HG03521 (cell line): ENCODE data around the gene ELF1.
"Not testable (repeated sequence)": the region's sequence is repeated elsewhere in the genome, so short reads cannot be mapped to it uniquely, and the experiment has no call there.

Experiments
- ATAC-seq: cut with Tn5 transposase; IDR thresholded peaks from one replicate; pipeline ENCODE4 v1.9.1; 2021; ENCODE audit warnings: mild to moderate bottlenecking, moderate library complexity; ENCODE audit not compliant: unreplicated experiment

ELF1 gene

DNA sequence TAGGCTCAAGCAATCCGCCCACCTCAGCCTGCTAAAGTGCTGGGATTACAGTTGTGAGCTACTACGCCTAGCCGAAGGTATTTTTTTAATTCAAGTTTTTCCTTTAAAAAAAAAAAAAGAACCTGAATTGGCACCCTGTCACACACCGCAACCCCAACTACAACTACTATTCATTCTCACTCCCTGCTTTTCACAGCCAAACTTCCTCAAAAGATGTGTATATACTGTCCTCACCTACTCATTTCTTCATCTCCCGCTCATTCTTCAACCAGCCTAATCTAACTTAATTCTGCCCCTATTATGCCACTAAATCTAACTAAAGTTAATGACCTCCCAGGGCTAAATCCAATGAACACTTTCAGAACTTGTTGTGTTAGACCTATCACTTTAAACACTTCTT, 29.5 kb upstream of the ELF1 start:
- ATAC-seq = no peak

DNA sequence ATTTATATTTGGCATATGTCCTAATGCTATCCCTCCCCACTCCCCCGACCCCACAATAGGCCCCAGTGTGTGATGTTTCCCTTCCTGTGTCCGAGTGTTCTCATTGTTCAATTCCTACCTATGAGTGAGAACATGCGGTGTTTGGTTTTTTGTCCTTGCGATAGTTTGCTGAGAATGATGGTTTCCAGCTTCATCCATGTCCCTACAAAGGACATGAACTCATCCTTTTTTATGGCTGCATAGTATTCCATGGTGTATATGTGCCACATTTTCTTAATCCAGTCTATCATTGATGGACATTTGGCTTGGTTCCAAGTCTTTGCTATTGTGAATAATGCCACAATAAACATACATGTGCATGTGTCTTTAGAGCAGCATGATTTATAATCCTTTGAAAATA, 23.3 kb upstream of the ELF1 start:
- not testable (repeated sequence) for ATAC-seq

GRCh38 chr13:41040584-41041334, 21.6 kb upstream of the ELF1 start:
- no peak for ATAC-seq

DNA sequence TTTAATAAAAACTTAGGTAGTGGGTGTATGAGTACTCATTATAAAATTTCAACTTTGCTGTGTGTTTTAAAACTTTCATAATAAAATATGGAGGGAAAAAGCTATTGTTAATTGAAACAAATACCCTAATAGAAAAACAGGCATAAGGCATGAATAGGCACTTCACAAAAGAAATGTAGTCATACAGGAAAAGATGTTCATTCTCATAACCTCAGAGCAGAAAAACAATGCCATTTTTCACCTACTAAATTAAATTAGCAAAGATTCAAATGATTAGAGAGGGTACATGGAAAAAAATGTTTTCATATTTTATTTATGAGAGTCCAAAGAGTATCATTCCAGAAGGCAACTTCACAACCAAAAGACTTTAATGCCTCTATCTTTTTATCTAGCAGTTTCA, 20.6 kb upstream of the ELF1 start:
- no peak for ATAC-seq

DNA sequence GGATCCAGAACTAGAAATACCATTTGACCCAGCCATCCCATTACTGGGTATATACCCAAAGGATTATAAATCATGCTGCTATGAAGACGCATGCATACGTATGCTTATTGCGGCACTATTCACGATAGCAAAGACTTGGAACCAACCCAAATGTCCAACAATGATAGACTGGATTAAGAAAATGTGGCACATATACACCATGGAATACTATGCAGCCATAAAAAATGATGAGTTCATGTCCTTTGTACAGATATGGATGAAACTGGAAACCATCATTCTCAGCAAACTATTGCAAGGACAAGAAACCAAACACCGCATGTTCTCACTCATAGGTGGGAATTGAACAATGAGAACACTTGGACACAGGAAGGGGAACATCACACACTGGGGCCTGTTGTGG, 17.4 kb upstream of the ELF1 start:
- not testable (repeated sequence) for ATAC-seq

DNA sequence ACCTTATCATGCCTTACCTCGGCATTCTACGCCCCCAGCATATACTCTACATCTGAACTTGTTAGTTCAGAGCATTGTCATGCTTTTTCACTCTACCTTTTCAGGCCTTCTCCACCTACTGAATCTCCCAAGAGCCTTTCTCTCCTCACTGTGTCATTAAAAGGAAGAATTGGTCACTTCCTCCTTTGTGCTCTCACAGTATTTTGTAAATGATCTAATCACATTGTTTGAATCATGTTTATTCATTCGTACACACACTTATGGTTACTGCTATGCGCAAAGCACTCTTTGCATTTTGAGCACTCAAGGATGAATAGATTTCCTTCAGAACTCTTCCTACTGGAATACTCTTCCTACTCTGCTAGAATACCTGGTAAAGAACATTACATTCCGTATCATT, 15.8 kb upstream of the ELF1 start:
- ATAC-seq = no peak

DNA sequence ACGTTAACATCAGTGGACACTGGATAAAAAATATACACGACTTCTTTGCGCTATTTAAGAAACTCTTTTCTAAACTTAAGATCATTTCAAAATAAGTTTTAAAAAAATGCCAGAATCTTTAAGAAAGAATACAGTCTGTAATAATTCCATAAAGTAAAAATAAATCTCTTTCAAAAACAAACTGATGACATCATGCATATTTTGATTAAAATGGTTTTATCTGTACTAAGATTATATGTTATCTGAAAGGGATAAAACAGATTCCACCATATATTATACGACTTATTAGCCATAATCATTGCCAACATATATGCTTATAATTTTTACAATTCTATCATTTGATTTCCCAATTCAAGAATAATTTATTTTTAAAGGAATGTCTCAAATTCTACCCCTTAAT, 15.3 kb upstream of the ELF1 start:
- no peak for ATAC-seq

DNA sequence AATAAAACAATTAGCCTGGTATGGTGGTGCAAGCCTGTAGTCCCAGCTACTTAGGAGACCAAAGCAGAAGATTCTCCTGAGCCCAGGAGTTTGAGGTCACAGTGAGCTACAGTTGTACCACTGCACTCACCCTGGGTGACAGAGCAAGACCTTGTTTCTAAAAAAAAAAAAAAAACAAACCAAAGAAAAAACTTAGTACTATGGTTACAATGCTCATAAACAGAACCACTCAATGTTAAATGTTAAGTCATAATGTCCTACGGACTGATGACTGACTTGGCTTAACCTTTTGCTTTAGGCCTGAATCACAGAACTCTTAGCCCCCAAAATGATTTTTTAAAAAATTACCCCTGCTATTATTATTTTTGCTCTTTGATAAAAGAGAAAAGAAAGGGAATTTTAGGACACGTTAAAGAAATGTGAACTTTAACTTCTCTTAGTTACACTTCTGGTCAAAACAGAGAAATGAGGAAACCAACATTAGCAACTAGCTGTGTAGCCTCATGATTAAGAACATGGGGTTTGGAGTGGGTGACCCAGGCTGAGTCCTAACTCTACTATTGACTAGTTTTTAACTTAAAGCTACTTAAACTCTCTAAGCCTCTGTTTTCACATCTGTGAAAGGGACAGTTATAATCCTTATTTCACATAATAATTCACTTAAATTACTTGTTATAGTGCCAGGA, 13.7 kb upstream of the ELF1 start:
- ATAC-seq = no peak

DNA sequence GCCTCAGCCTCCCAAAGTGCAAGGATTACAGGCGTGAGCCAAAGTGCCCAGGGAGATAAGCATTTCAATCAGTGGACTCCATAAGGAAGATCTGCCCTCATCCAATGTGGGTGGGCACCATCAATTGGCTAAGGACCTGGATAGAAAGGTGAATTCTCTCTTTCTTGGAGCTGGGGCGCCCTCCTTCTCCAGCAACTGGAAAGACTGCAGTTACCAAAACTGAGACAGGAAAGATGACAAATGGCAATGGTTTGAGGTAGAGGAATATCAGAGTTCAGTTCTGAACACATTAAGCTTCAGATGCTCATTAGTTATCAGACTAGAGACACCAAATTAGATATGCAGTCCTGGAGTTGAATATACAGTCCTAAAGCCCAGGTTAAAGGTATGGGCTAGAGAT, 10.5 kb upstream of the ELF1 start:
- no peak for ATAC-seq

- ATAC-seq = no peak
Observed at GRCh38 chr13:41028051-41028450, 8.9 kb upstream of the ELF1 start.

DNA sequence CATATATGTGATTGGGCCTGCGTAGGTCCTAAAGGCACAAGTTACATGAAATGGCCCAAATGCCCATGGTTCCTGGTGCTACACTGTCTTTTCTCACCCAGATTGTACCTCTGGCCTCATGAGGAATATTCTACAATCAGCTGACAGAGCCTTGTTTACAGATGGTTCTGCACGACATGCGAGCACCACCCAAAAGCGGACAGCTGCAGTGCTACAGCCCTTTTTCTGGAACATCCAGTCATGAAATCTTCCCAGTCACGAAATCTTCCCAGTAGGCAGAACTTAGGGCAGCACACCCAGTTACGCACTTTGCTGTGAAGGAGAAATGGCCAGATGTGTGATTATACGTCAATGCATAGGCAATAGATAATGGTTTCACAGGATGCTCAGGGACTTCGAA, 7.7 kb upstream of the ELF1 start:
- ATAC-seq = no peak

GRCh38 chr13:41025518-41025917, 6.4 kb upstream of the ELF1 start:
- ATAC-seq = no peak

- ATAC-seq = no peak
Observed at GRCh38 chr13:41019578-41020347, 647 bp upstream of the ELF1 start.

- ATAC-seq = no peak
Observed at GRCh38 chr13:41018602-41018948, 541 bp downstream of the ELF1 start.

- ATAC-seq = no peak
Observed at GRCh38 chr13:41017817-41018601, 1.1 kb downstream of the ELF1 start.

- ATAC-seq = no peak
Observed at GRCh38 chr13:41017159-41017558, 2.0 kb downstream of the ELF1 start.

DNA sequence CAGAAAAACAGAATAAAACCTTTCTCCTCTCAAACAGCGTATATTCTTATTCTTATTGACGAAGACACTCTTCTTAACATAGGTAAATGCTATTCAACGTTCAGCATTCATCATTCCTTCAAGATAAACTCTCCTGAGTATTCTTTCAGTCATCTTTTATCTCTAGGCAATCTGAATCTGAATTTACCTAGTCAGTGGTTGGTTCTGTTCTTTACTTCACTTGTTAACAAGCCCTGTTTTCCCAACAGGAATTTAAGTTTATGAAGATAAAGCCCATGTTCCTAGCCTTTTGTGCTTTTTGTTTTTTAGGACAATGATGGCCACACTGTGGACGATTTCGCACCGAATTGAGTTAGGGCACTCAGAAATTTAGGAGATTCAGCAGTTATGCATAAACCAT, 3.2 kb downstream of the ELF1 start:
- no peak for ATAC-seq

DNA sequence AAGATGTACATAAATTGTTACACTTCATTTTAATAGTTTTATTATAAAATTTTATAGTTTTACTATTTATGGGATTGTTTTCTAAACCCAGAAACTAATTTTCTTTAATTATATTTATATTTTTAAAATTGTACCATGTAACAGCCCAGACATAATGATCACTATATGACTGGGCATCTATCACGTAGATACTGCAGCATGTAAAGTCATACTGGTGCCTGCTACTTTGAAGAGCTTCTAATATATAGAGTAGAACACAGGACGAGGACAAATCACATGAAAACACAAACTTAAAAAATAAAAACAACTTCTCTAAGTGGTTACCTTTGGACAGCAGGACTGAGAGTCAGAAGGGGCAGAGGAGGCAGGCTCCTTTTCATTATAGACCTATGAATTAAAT, 5.3 kb downstream of the ELF1 start:
- no peak for ATAC-seq

DNA sequence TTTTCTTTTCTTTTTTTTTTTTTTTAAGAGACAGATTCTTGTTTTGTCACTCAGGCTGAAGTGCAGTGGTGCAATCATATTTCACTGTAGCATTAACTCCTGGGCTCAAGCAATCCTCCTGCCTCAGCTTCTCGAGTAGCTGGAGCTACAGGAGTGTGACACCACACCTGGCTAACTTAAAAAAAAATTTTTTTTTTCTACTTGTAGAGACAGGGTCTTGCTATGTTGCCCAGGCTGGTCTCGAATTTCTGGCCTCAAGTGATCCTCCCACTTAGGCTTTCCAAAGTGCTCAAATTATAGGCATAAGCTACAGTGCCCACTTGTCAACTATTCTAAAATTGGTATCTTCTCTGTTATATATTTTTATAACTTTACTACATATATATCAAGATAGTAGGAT, 6.6 kb downstream of the ELF1 start:
- no peak for ATAC-seq

DNA sequence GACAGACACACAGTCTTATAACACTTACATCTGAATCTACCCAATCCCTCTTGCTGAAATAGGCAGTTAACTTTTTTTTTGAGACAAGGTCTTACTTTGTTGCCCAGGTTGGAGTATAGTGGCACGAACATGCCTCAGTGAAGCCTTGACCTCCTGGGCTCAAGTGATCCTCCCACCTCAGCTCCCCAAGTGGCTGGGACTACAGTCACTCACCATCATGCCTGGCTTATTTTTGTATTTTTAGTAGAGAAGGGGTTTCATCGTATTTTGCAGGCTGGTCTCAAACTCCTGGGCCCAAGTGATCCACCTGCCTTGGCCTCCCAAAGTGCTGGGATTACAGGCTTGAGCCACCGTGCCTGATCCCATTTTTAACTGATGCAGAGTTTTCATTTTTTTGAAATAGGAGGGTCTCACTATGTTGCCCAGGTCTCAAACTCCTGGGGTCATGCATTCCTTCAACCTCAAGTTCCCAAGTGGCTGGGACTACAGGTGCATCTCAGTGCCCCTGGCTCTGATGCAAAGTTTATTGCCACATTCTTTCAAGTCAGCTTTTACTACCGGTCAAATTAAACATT, 7.6 kb downstream of the ELF1 start:
- no peak for ATAC-seq
